GM21786 (cell line): ENCODE data around the gene ALDH1A3.
"Not testable (repeated sequence)": the region's sequence is repeated elsewhere in the genome, so short reads cannot be mapped to it uniquely, and the experiment has no call there.

Experiments used
- ATAC-seq: cut with Tn5 transposase; IDR thresholded peaks from one replicate; pipeline ENCODE4 v1.9.1; 2021; ENCODE audit not compliant: unreplicated experiment

ALDH1A3 gene

GRCh38 chr15:100879464-100880138 is at the start of gene ALDH1A3:
Gene ALDH1A3 (plus strand): TSS chr15:100879831. CDS start chr15:100879908, 77 bp downstream.
- ATAC-seq, result no peak

DNA sequence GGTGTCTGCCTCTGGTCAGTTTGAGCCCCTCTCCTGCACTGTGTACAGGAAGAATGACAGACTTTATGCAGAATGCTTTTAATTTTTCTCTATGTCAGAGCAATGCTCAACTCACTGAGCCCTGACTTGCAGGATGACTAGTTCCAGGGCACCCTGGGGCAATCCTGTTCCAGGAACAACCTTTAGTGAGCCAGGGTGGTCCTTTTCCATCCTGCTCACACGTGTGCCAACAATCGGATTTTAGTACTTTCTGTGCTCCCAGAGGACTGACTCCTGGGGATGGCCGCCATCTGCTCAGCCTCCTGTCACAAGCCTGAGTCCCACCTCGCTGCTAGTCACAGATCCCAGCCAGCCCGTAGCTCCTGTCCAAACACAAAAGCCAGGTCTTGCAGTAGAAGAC is 48.2 kb upstream of the ALDH1A3 start:
- ATAC-seq, result no peak

DNA sequence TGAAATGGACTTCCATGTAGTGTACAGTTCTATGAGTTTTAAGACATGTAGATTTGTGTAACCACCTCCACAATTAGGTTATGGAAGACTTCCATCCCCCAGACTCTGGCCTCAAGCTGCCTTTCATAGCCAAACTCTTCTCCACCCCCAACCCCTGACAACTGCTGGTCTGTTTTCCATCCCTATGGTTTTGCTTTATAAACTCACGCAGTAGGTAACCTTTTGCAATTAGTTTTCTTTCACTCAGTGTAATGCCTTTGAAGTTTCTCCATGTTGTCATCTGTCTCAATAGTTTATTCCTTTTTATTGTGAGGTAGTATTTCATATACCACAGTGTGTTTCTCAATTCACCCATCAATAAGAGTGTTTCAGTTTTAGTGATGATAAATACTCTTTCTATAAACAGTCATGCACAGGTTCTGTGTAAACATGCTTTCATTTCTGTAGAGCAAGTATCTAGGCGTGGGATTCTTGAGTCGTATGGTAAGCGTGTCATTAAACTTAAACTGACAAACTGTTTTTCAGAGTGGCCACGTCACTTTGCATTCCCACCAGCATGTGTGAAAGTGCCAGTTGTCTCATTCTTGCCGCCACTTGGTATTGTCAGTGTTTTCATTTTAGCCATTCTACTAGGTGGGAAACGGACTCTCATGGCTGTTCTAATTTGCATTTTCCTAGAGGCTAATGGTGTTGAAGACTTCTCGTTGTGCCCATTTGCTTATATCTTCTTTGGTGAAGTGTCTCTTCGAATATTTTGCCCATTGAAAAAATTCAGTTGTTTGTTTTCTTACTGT is 47.3 kb upstream of the ALDH1A3 start:
- no peak for ATAC-seq

DNA sequence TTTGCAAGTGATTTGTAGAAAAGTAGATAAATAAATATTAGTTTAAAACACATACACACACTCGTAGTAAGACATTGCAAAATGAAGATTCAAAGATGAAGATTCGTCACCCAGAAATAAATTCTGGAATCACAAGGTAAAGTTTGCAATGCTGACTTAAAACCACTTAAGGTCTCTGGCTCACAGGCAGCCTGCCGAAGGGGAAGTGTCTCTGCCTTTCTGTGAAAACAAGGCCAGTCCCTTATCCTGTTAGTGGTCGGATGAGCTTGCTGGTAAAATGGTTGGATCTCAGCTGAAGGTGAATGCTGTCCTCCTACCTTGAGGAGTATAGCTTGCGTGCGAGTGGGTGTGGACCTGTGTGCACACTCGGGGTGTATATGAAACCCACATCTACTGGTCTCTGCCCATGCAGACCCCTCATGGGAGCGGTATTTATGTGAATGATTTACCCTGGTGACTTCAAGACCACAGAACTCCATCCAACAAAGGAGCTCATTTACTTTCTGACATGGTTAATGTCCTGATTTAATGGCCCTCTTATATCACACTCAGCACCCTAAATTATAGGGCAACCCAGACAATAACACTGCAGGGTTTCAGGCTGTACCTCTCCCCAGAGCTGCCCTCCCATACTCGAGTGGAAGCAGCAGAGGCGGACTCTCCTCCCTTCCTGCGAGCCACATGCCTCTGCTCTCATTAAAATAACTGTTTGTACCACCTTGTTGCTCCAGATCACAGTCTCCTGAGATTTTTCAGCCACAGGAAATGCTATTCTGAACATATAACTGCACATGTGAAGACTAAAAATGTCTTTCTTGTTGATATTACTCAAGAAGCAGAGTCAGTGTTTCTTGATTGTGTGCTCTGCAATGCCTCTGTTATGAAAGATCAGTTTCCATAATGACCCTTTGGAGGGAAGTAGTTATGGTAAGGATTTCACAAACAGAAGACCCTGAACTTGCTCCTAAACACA is 45.9 kb upstream of the ALDH1A3 start:
- no peak for ATAC-seq

DNA sequence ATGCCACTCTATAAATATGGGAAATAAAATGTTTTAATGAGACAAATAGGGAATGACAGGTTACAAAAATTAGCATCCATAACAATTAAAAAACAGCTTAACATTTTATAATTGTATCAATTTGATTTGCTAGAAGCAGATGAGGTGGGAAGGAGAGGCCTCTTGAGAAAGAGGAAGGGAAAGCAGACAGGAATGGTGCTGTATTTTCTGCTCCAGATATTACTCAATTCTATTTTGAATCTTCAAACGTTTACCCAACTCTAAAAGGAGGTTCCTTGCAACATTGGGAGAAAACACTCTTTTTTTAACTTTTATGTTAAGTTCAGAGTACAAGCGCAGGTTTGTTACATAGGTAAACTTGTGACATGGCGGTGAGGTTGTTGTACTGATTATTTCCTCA is 44.9 kb upstream of the ALDH1A3 start:
- ATAC-seq, result no peak

DNA sequence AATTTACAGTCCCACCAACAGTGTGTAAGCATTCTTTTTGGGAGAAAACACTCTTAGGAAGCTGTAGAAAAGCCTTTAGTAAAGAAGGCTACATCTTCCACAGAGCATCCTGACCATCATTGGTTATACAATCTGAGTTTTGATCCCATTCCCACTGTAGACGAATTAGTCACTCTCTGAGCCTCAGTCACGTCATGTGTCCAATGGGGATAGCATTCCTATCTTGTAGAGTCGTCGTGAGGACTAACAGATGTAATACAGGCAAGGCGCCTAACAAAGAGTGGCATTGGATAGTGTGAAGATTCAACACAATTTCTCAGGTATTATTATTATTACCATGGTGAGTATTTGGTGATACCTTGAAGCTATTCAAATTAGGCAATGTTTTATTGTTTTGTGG is 44.0 kb upstream of the ALDH1A3 start:
- ATAC-seq, result no peak

GRCh38 chr15:100836501-100836900 is 43.1 kb upstream of the ALDH1A3 start:
- no peak for ATAC-seq

GRCh38 chr15:100841426-100841825 is 38.2 kb upstream of the ALDH1A3 start:
- no peak for ATAC-seq

GRCh38 chr15:100842756-100843730 is 36.6 kb upstream of the ALDH1A3 start:
- no peak for ATAC-seq

DNA sequence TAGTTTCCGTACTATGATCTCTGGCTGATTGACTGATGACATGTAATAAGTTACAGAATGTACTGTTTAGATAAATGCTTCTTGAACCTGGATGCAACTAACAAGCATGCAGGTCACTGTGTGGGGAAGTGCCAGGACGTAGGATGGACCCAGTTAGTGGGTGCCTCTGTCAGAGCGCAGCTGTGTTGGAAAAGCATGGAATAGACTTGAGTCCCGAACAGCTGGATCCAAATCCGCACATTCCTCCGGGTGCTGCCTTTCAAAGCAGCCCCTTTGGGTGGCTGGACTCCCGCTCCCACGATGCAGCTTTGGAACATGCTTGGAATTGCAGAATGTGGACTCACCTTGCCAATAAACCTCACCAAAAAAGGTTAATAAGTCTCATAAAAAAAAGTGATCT is 35.5 kb upstream of the ALDH1A3 start:
- no peak for ATAC-seq

DNA sequence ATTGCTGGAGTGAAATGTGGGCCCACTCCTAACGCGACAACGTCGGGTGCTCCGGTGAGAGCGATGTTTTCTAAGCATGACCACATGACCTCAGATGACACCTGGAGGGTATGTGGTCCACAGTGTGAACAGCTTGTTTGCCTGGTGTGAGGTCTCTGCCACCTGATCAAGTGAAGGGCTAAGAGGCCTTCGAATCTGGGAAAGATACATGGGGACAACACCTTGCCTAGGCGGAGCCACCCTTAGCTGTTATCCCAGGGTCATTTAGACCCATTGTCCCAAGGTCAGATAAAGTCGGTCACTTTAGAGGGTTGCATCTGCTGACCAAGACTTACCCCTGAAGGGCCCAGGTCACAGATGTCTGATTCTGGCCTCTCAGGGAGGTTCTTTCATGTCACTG is 34.9 kb upstream of the ALDH1A3 start:
- ATAC-seq, result no peak

DNA sequence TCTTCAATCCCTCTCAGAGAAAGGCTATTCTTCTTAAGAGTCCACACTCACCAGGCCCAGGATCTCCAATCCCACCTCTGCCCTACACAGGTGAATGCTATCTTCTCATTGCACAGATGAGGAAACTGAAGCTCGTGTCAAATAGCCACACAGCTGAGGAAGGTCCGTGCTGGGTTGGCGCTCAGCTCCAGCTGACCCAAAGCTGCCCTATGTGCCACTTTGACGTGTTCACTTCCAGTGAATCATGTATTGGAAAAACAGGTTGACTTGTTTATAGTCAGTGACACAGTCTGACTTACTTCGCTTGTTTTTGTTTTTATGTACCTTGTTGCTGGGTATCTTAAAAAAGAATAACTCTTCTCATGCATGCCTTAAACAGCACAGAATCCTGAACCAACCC is 32.4 kb upstream of the ALDH1A3 start:
- ATAC-seq, result no peak

DNA sequence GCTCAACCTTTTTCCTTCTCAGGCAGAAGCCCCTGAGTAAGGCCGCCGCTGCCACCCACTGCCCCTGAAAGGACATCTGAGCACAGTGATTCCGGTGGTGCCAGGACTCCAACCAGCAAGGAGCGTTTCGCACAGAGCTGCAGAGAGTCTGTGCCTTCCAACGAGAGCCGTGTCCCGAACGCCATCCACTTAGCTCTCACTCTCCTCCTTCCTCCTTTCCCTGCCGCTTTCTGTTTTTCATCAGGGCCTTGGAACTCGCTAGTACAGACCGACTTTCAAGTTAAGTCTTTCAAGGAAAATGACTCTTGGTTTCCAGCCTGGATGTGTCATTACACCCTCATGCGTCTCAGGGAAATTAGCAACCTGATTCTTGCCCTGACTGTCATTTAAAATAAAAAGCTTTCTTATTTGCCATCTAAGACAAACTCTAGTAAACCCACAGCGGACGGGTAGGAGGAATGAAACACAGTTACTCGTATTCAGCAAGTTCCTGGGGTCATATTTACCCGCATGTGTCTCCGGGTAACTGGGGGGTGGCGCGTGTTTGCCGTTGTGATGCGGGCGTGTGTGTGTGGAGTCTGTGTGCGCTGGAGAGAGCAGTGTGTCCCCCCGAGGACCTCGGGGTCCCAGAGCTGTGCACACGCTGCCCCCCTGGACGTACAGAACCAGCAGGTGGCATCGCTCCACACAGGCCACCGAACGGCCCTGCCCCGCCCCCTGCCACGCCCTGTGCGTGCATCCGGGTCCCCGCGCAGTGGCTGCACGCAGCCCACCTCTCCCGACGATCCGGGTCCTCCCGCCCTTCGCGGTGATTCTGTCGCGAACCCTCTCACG is 30.4 kb upstream of the ALDH1A3 start:
- ATAC-seq, result peak; percentile 60

DNA sequence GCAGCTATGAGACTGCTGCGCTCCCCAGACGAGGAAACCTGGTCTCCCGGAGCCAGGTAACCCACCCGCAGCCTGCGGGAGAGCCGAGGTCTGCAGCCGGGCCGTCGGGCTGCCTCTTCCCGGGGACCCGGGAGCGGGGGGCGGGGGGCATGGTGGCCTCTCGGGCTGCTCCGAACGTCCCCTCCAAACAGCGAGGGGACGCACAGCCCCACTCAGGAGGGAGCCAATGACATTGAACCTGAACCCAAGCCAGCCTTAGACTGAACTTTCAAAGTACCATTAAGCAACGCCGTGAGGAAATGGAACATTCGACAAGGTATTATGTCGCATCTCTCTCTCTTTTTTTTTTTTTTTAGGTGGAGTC is 29.8 kb upstream of the ALDH1A3 start:
- ATAC-seq, result no peak

GRCh38 chr15:100851428-100852015 is 28.1 kb upstream of the ALDH1A3 start:
- not testable (repeated sequence) for ATAC-seq

DNA sequence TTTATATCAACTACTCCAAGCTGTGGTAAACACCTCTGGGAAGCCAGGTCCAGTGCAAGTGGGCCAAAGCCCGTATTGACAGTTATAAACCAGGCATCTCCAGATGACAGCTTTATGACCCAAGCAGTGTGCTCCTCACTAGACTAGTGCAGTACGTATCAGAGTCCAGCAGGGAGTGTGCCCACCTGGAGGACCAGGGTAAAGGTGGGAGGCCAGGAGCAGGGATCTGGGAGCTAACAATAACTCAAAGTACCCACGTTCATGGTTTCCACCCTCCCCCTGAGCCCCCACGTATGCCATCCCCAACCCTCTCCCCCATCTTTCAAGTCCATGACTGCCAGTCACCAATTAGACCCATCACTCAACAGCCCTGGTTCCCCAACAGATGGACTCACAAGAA is 27.0 kb upstream of the ALDH1A3 start:
- ATAC-seq, result no peak

DNA sequence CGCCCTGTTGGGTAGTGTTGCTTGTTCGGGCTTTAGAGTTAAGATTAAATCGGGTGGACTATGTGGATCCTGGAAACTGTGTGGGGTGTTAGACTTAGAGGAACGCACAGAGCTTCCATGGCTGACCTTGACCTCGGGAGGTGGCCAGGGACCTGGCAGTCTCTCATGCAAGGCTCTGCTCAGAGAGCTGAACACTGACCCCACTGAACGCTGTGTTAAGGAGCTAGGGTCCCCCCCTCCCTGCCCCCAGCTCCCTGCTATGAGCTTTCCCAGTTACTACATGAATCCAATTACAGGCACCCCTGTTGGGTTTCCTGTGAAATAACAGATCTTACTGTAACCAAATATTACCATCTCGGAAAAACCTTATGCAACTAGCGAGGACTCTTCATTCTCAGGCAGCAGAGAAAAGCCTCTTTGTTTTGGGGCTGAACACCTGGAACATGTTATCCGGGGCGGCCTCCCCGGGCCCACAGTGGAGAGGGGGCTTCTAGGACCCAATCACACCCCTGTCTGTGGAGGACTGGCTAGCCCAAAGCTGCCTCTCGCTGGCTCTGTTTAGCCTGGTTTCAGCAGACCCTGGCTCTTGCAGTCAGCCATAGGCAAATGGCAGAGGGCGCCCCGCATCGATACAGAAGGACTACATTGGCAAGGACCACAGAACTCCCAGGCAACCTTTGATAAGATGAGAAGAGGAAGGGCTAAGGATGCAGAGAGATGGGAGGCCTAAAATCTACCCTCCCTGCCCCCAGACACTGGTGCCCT is 25.8 kb upstream of the ALDH1A3 start:
- no peak for ATAC-seq

- ATAC-seq, result no peak
These were observed 22.8 kb upstream of the ALDH1A3 start for GRCh38 chr15:100856867-100857266.
